ENCODE measurements around the gene PCSK4.

The PCSK4 gene

DNA sequence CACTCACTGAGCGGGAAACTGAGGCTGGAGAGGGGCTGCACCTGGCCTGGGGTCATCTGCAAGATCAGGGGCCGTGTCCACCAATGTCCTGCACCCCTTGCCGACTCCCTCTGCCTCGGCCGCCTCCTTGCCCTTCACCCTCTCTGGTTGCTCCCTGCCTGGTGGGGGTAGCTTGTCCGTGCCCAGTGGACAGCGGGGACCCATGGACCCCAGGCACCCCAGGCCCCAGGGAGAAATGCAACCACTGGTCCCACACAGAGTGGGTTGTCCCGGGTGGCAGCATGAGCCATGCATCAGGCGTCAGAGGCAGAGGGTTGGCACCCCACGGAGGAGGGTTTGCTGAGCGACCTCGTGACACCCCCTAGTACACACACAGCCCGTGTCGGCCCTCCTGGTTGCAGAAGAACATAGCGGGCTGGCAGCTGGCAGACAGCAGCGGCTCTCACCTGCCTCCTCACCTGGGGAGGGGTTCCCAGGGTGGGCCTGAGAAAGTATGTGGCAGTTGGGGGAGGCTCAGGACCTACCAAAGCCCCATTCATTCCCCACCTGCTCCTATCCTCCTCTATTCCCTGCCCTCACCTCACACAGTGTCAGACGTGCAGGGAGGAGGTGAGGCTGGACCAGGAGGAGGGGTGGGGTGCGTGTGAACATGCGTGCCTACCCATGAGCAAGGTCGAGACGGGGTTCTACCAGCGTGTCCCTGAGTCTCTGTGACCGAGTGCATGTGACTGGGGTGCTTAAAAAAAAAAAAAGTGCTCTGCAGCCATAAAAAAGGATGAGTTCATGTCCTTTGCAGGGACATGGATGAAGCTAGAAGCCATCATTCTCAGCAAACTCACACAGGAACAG lies 14.0 kb upstream of the PCSK4 start:
- H3K18ac ChIP-seq (ENCODE audit: low read length) = peak overlapping the region; percentile 82
- peaks cover 0 to 19% (median 18%) of the 10 kb centered on the region in 3 experiments for H3K27me3 ChIP-seq (ENCODE audit: control insufficient read depth in 3 of 3, insufficient read depth in 3 of 3, low read depth in 1 of 3, low read length in 3 of 3)
- peak overlapping the region; percentile 49 for H3K14ac ChIP-seq (ENCODE audit: low read length)
- H2AK5ac ChIP-seq (ENCODE audit: low read depth, low read length) = peak overlapping the region; percentile 93
- peak overlapping the region; percentile 7 for H3K9ac ChIP-seq (ENCODE audit: low read depth, low read length, poor library complexity)
- H2AFZ ChIP-seq (ENCODE audit: low read length) = peak overlapping the region; percentile 74
- H3K4me1 ChIP-seq (ENCODE audit: control insufficient read depth in 2 of 2, insufficient read depth in 1 of 2, low read depth in 1 of 2, low read length in 2 of 2) = peaks cover 7 to 9% of the 10 kb centered on the region in 2 donors
- no CpG with 5 or more reads among the region's 23 CpGs for WGBS, 2 donors (ENCODE audit: extremely low coverage in 2 of 2, insufficient read length in 2 of 2, insufficient replicate concordance in 1 of 2)
- H3K4me2 ChIP-seq (ENCODE audit: insufficient read depth, low read length, poor library complexity, severe bottlenecking) = no peak overlapping the region
- no peaks in the 10 kb centered on the region for H3K79me1 ChIP-seq (ENCODE audit: low read depth, low read length)
- H2BK15ac ChIP-seq (ENCODE audit: low read length) = peak overlapping the region; percentile 74
- H3K27ac ChIP-seq (replicated peaks; ENCODE audit: low read length) = no peak overlapping the region
- peak overlapping the region; percentile 95 for H2BK12ac ChIP-seq (ENCODE audit: low read length)
- H2BK5ac ChIP-seq (ENCODE audit: low read length) = no peak overlapping the region
- no peak overlapping the region for H4K8ac ChIP-seq (ENCODE audit: low read depth, low read length)
- H3K4ac ChIP-seq (ENCODE audit: low read length) = no peak overlapping the region
- H3K23ac ChIP-seq (ENCODE audit: low read depth, low read length, poor library complexity) = peak overlapping the region; percentile 32
- H3K9me3 ChIP-seq (replicated peaks in 1 of 2; ENCODE audit: control insufficient read depth in 2 of 2, insufficient read depth in 1 of 2, low read depth in 1 of 2, low read length in 2 of 2) = peaks cover 0 to 6% of the 10 kb centered on the region in 2 donors
- no peak for DNase-seq (ENCODE audit: low spot score)
- no peaks in the 10 kb centered on the region for H3K36me3 ChIP-seq (replicated peaks in 1 of 2; ENCODE audit: control insufficient read depth in 2 of 2, insufficient read depth in 2 of 2, low read length in 2 of 2)
- peak overlapping the region; percentile 55 for H2BK120ac ChIP-seq (ENCODE audit: low read depth, low read length)
- no peak overlapping the region for H4K91ac ChIP-seq (ENCODE audit: low read depth, low read length, poor library complexity)
- no peak overlapping the region for H3K4me3 ChIP-seq (ENCODE audit: low read length in 2 of 2)

DNA sequence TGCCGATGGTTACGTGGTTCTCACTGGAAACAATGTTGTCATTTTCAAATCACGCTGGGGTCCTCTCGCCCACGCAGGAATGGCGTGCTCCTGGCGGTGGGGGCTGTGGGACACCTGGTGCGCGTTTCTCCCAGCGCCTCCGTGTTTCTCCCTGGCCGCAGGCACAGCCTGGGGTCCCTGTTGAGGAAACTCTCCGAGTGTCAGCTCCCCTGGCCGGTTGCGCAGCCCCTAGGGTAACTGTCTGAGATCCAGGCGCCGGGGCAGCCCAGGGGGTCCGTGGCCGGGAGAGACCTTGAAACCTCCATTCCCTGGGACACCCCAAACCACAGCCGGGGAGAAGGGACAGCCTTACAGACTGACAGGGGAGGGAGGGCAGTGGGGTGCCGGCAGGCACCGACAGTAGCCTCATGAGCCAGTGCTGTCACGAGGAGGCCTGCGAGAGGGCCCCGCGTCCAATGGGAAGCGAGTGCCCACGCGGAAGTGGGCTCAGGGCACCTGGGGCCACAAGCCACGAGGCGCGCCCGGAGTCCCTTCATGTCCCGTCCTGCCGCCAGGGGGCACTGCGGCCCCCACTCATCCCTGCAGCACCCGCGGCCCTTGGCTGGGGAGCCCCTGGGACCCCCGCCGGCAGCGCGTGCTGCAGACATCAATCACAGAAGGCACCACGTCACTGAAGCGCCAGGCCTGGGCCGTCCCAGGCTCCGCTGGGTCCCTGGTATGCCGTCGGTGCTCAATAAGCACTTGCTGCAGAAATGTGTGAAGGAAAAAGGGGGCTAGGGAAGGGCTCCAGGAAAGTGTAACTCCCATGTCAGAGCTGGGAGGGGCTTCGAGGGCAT lies 13.2 kb upstream of the PCSK4 start:
- no peak for DNase-seq (ENCODE audit: low spot score)
- Histone ChIP-seq H3K27me3 (ENCODE audit: control insufficient read depth in 3 of 3, insufficient read depth in 3 of 3, low read depth in 1 of 3, low read length in 3 of 3) (peaks cover 0 to 19% (median 18%) of the 10 kb centered on the region in 3 experiments), H3K4me3 (ENCODE audit: low read length in 2 of 2) (no peak overlapping the region), H2AFZ (ENCODE audit: low read length) (peak overlapping the region; percentile 74), H3K79me1 (ENCODE audit: low read depth, low read length) (no peaks in the 10 kb centered on the region), H3K36me3 (replicated peaks in 1 of 2; ENCODE audit: control insufficient read depth in 2 of 2, insufficient read depth in 2 of 2, low read length in 2 of 2) (no peaks in the 10 kb centered on the region), H4K91ac (ENCODE audit: low read depth, low read length, poor library complexity) (no peak overlapping the region), H3K9me3 (replicated peaks in 1 of 2; ENCODE audit: control insufficient read depth in 2 of 2, insufficient read depth in 1 of 2, low read depth in 1 of 2, low read length in 2 of 2) (peaks cover 0 to 4% of the 10 kb centered on the region in 2 donors), H3K4me1 (ENCODE audit: control insufficient read depth in 2 of 2, insufficient read depth in 1 of 2, low read depth in 1 of 2, low read length in 2 of 2) (peaks cover 7% of the 10 kb centered on the region in 2 donors), H2BK5ac (ENCODE audit: low read length) (no peak overlapping the region), H3K18ac (ENCODE audit: low read length) (peak overlapping the region; percentile 82), H3K14ac (ENCODE audit: low read length) (peak overlapping the region; percentile 71), H3K4me2 (ENCODE audit: insufficient read depth, low read length, poor library complexity, severe bottlenecking) (peak overlapping the region; percentile 37), H2BK12ac (ENCODE audit: low read length) (peak overlapping the region; percentile 95), H3K23ac (ENCODE audit: low read depth, low read length, poor library complexity) (peak overlapping the region; percentile 32), H2BK15ac (ENCODE audit: low read length) (peak overlapping the region; percentile 74), H3K27ac (replicated peaks; ENCODE audit: low read length) (no peak overlapping the region), H3K4ac (ENCODE audit: low read length) (no peak overlapping the region), H3K9ac (ENCODE audit: low read depth, low read length, poor library complexity) (peak overlapping the region; percentile 7), H2BK120ac (ENCODE audit: low read depth, low read length) (peak overlapping the region; percentile 55), H2AK5ac (ENCODE audit: low read depth, low read length) (peak overlapping the region; percentile 93), H4K8ac (ENCODE audit: low read depth, low read length) (no peak overlapping the region)
- no CpG with 5 or more reads among the region's 49 CpGs for WGBS, 2 donors (ENCODE audit: extremely low coverage in 2 of 2, insufficient read length in 2 of 2, insufficient replicate concordance in 1 of 2)

DNA sequence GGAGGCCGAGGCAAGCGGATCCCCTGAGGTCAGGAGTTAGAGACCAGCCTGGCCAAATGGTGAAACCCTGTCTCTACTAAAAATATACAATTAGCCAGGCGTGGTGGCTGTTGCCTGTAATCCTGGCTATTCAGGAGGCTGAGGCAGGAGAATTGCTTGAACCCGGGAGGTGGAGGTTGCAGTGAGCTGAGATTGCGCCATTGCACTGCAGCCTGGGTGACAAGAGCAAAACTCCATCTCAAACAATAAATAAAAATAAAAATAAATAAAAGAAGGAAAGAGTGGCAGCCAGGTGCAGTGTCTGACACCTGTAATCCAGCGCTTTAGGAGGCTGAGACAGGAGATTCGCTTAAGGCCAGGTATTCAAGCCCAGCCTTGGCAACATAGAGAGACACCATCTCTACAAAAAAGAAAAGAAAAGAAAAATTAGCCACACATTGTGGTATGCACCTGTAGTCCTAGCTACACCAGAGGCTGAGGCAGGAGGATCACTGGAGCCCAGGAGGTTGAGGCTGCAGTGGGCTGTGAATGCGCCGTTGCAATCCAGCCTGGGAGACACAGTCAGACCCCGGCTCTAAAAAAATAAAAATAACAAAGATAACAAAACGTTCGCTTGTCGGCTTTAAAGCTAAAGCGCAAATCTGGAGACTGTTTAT lies 12.4 kb upstream of the PCSK4 start:
- no CpG with 5 or more reads among the region's 14 CpGs for WGBS, 2 donors (ENCODE audit: extremely low coverage in 2 of 2, insufficient read length in 2 of 2, insufficient replicate concordance in 1 of 2)
- H3K4me2 ChIP-seq (ENCODE audit: insufficient read depth, low read length, poor library complexity, severe bottlenecking) = no peak overlapping the region
- no peak overlapping the region for H3K4me3 ChIP-seq (ENCODE audit: low read length in 2 of 2)
- peak overlapping the region; percentile 17 for H2BK15ac ChIP-seq (ENCODE audit: low read length)
- H3K23ac ChIP-seq (ENCODE audit: low read depth, low read length, poor library complexity) = no peak overlapping the region
- no peaks in the 10 kb centered on the region for H3K36me3 ChIP-seq (replicated peaks in 1 of 2; ENCODE audit: control insufficient read depth in 2 of 2, insufficient read depth in 2 of 2, low read length in 2 of 2)
- no peak overlapping the region for H3K18ac ChIP-seq (ENCODE audit: low read length)
- no peak overlapping the region for H3K14ac ChIP-seq (ENCODE audit: low read length)
- no peak overlapping the region for H4K91ac ChIP-seq (ENCODE audit: low read depth, low read length, poor library complexity)
- H2AFZ ChIP-seq (ENCODE audit: low read length) = peak overlapping the region; percentile 74
- no peak overlapping the region for H3K4ac ChIP-seq (ENCODE audit: low read length)
- H3K9ac ChIP-seq (ENCODE audit: low read depth, low read length, poor library complexity) = no peak overlapping the region
- peaks cover 7 to 8% of the 10 kb centered on the region in 2 donors for H3K4me1 ChIP-seq (ENCODE audit: control insufficient read depth in 2 of 2, insufficient read depth in 1 of 2, low read depth in 1 of 2, low read length in 2 of 2)
- H4K8ac ChIP-seq (ENCODE audit: low read depth, low read length) = no peak overlapping the region
- peaks cover 0 to 4% of the 10 kb centered on the region in 2 donors for H3K9me3 ChIP-seq (replicated peaks in 1 of 2; ENCODE audit: control insufficient read depth in 2 of 2, insufficient read depth in 1 of 2, low read depth in 1 of 2, low read length in 2 of 2)
- H3K27ac ChIP-seq (replicated peaks; ENCODE audit: low read length) = no peak overlapping the region
- no peak overlapping the region for H2BK5ac ChIP-seq (ENCODE audit: low read length)
- peak overlapping the region; percentile 2 for H2AK5ac ChIP-seq (ENCODE audit: low read depth, low read length)
- peaks cover 0 to 19% (median 18%) of the 10 kb centered on the region in 3 experiments for H3K27me3 ChIP-seq (ENCODE audit: control insufficient read depth in 3 of 3, insufficient read depth in 3 of 3, low read depth in 1 of 3, low read length in 3 of 3)
- DNase-seq (ENCODE audit: low spot score) = no peak
- H2BK120ac ChIP-seq (ENCODE audit: low read depth, low read length) = no peak overlapping the region
- H3K79me1 ChIP-seq (ENCODE audit: low read depth, low read length) = no peaks in the 10 kb centered on the region
- H2BK12ac ChIP-seq (ENCODE audit: low read length) = no peak overlapping the region
